ENCODE data around the gene GRIK4. TPM values are rescaled to one million over a fixed set of nuclear protein-coding genes. Genes with fewer than 3 reads are reported as not detected.

Gene GRIK4
- total RNA-seq, 1 experiment from 2014 or later: not detected

- Mint-ChIP-seq H3K4me1 (ENCODE audit: insufficient read depth, unreplicated experiment) (peaks cover 7% of the 10 kb centered on the region), H3K9me3 (ENCODE audit: unreplicated experiment) (no peaks in the 10 kb centered on the region), H3K27ac (ENCODE audit: low read depth, unreplicated experiment) (no peak overlapping the region), H3K4me3 (ENCODE audit: unreplicated experiment) (no peak overlapping the region), H3K36me3 (ENCODE audit: insufficient read depth, unreplicated experiment) (no peaks in the 10 kb centered on the region), H3K27me3 (ENCODE audit: insufficient read depth, unreplicated experiment) (no peaks in the 10 kb centered on the region)
- no TSS peak for BruUV-seq (replicated peaks)
- ChIA-PET CTCF (interaction anchor here (0.6 kb wide), 1 partner anchor 156 kb away, joined by 4 read pairs; no protein-coding TSS in a partner anchor), POLR2A (interaction anchor here (0.6 to 1.6 kb wide), 2 partner anchors 15 to 489 kb away, joined by 3 read pairs; no protein-coding TSS in a partner anchor)
- no peak for DNase-seq (ENCODE audit: unreplicated experiment)
- no peak for TF ChIP-seq CTCF (IDR thresholded peaks at IDR 0.05; ENCODE audit: unreplicated experiment)
- intact Hi-C loops (cut with micrococcal nuclease): no loop called here
Observed at GRCh38 chr11:121037016-121037415, 525.5 kb downstream of the GRIK4 start.

Other genes starting within 250 kb of the GRIK4 start
- gene TLCD5, start 186.4 kb upstream of the GRIK4 start, total RNA-seq (2022): 9.6 and 13.0 TPM in 2 replicates
- gene ARHGEF12, start 175.3 kb upstream of the GRIK4 start, total RNA-seq (2022): 61.2 and 62.8 TPM in 2 replicates

All from MCF 10A (cell line).